Activated CD8-positive, alpha-beta T cell treated with anti-CD3 and anti-CD28 coated beads for 36 hours (primary cell): ENCODE measurements around the gene ZBTB25. TPM values are rescaled to one million over a fixed set of nuclear protein-coding genes. Genes with fewer than 3 reads are reported as not detected.

Source experiments
- ATAC-seq: fragments of 200-7000 bp; cut with Tn5 transposase; one replicate; pipeline ENCODE4 v1.10.0; 2021; ENCODE audit warnings: mild to moderate bottlenecking, moderate library complexity
- CTCF ChIA-PET: fragments of 350-600 bp; sonication (Branson Sonifier 250); formaldehyde crosslinking; loops from one replicate; lab custom pipeline; 2021; ENCODE audit warnings: antibody characterized with exemption; lab: Charles Lee
- POLR2A ChIA-PET: fragments of 350-600 bp; sonication (Branson Sonifier 250); formaldehyde crosslinking; loops from one replicate; lab custom pipeline; 2021; ENCODE audit warnings: antibody characterized with exemption; lab: Charles Lee
- DNase-seq: peaks from one replicate; pipeline ENCODE4 v3.0.0-alpha.2; 2020
- H3K27ac Mint-ChIP-seq: one replicate; pipeline ENCODE4 v1.8.0; 2021; ENCODE audit warnings: mild to moderate bottlenecking, mixed read lengths
- H3K27me3 Mint-ChIP-seq: one replicate; pipeline ENCODE4 v1.8.0; 2021; ENCODE audit warnings: mixed read lengths
- H3K36me3 Mint-ChIP-seq: one replicate; pipeline ENCODE4 v1.8.0; 2021; ENCODE audit warnings: low read depth, mixed read lengths
- H3K4me1 Mint-ChIP-seq: one replicate; pipeline ENCODE4 v1.8.0; 2021; ENCODE audit warnings: low read depth, mixed read lengths
- H3K4me3 Mint-ChIP-seq: one replicate; pipeline ENCODE4 v1.8.0; 2021; ENCODE audit warnings: mild to moderate bottlenecking, moderate library complexity, mixed read lengths
- H3K9me3 Mint-ChIP-seq: one replicate; pipeline ENCODE4 v1.8.0; 2021; ENCODE audit warnings: mixed read lengths
- intact Hi-C: fragments of 100-400 bp; cut with micrococcal nuclease; formaldehyde crosslinking; loops from one replicate; pipeline ENCODE4 v1.10.0; 2022
- total RNA-seq, 2 experiments: library from RNA; stranded (reverse); gene quantifications; one replicate each; pipeline ENCODE4 v1.2.3, GENCODE V29; 2021
- TF ChIP-seq, protein P1 (sequence below): fragments of 200-600 bp; IDR thresholded peaks from one replicate; pipeline ENCODE4 v1.8.0; 2022; ENCODE audit warnings: antibody characterized with exemption, mild to moderate bottlenecking

ZBTB25 gene
- total RNA-seq, 2 experiments from 2014 or later, result 58.6 to 58.8 TPM

DNA sequence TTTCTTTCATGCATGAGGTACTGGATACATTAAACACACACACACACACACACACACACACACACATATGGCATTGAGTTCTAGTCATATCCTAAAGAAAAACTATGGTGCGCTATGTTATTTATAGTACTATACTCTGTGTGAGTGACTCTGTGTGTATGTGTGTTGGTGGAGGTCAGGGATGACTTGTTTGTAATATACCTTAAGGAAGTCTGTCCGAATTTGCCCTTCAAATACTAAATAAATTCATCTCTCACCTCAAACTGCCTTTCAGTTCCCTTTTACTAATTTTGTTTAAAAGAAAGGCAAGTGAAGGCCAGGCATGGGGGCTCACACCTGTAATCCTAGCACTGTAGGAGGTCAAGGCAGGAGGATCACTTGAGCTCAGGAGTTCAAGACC lies 40.4 kb downstream of the ZBTB25 start:
- H3K4me1 Mint-ChIP-seq, result peaks cover 34% of the 10 kb centered on the region
- no peak overlapping the region for H3K27ac Mint-ChIP-seq
- TF ChIP-seq, protein P1, sequence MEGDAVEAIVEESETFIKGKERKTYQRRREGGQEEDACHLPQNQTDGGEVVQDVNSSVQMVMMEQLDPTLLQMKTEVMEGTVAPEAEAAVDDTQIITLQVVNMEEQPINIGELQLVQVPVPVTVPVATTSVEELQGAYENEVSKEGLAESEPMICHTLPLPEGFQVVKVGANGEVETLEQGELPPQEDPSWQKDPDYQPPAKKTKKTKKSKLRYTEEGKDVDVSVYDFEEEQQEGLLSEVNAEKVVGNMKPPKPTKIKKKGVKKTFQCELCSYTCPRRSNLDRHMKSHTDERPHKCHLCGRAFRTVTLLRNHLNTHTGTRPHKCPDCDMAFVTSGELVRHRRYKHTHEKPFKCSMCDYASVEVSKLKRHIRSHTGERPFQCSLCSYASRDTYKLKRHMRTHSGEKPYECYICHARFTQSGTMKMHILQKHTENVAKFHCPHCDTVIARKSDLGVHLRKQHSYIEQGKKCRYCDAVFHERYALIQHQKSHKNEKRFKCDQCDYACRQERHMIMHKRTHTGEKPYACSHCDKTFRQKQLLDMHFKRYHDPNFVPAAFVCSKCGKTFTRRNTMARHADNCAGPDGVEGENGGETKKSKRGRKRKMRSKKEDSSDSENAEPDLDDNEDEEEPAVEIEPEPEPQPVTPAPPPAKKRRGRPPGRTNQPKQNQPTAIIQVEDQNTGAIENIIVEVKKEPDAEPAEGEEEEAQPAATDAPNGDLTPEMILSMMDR, result no peak
- ATAC-seq (no peak), DNase-seq (no peak)
- H3K27me3 Mint-ChIP-seq, result no peaks in the 10 kb centered on the region
- intact Hi-C loops, result no loop called here
- H3K36me3 Mint-ChIP-seq, result peaks cover 38% of the 10 kb centered on the region
- POLR2A ChIA-PET, result interaction anchor here (1.1 to 1.9 kb wide), 4 partner anchors 12 to 59 kb away, joined by 3 to 9 read pairs (median 4); no protein-coding TSS in a partner anchor
- no peaks in the 10 kb centered on the region for H3K9me3 Mint-ChIP-seq
- no peak overlapping the region for H3K4me3 Mint-ChIP-seq
- CTCF ChIA-PET, result interaction anchor here (1.2 to 5.7 kb wide), 5 partner anchors 15 to 70 kb away, joined by 3 to 26 read pairs (median 7); no protein-coding TSS in a partner anchor

GRCh38 chr14:64461221-64461620 lies 42.4 kb downstream of the ZBTB25 start:
- ChIA-PET CTCF (interaction anchor here (2.6 kb wide), 2 partner anchors 31 kb away, joined by 10 to 11 read pairs; no protein-coding TSS in a partner anchor), POLR2A (no interaction called here)
- Mint-ChIP-seq H3K36me3 (peaks cover 41% of the 10 kb centered on the region), H3K4me3 (no peak overlapping the region), H3K27ac (no peak overlapping the region), H3K4me1 (peaks cover 24% of the 10 kb centered on the region), H3K9me3 (no peaks in the 10 kb centered on the region), H3K27me3 (no peaks in the 10 kb centered on the region)
- DNase-seq (no peak), ATAC-seq (no peak)
- TF ChIP-seq, protein P1, result no peak
- intact Hi-C loops, result no loop called here

GRCh38 chr14:64459405-64460136 lies 44.1 kb downstream of the ZBTB25 start:
- Mint-ChIP-seq H3K27me3 (no peaks in the 10 kb centered on the region), H3K27ac (peak overlapping the region; percentile 49), H3K4me1 (peaks cover 14% of the 10 kb centered on the region), H3K36me3 (peaks cover 52% of the 10 kb centered on the region), H3K4me3 (no peak overlapping the region), H3K9me3 (no peaks in the 10 kb centered on the region)
- ChIA-PET CTCF (interaction anchor here (0.7 to 2.6 kb wide), 2 partner anchors 29 to 49 kb away, joined by 3 to 10 read pairs; no protein-coding TSS in a partner anchor), POLR2A (interaction anchor here (1.2 kb wide), 2 partner anchors 8 to 77 kb away, joined by 3 read pairs; no protein-coding TSS in a partner anchor)
- TF ChIP-seq, protein P1, result no peak
- ATAC-seq, result no peak
- no peak for DNase-seq
- intact Hi-C loops, result no loop called here

- Mint-ChIP-seq H3K27ac (peak overlapping the region; percentile 2), H3K36me3 (peaks cover 60% of the 10 kb centered on the region), H3K4me1 (peaks cover 23% of the 10 kb centered on the region), H3K27me3 (no peaks in the 10 kb centered on the region), H3K4me3 (no peak overlapping the region), H3K9me3 (no peaks in the 10 kb centered on the region)
- POLR2A ChIA-PET, result no interaction called here
- CTCF ChIA-PET, result no interaction called here
- DNase-seq (no peak), ATAC-seq (no peak)
- intact Hi-C loops, result no loop called here
- TF ChIP-seq, protein P1, result no peak
Measured at GRCh38 chr14:64454671-64455070, 49.0 kb downstream of the ZBTB25 start.

GRCh38 chr14:64450255-64450654 lies 53.4 kb downstream of the ZBTB25 start:
- peaks cover 54% of the 10 kb centered on the region for H3K36me3 Mint-ChIP-seq
- TF ChIP-seq, protein P1, result no peak
- peak overlapping the region; percentile 89 for H3K27ac Mint-ChIP-seq
- intact Hi-C loops, result no loop called here
- H3K4me1 Mint-ChIP-seq, result peaks cover 38% of the 10 kb centered on the region
- no peaks in the 10 kb centered on the region for H3K9me3 Mint-ChIP-seq
- peak overlapping the region; percentile 5 for H3K4me3 Mint-ChIP-seq
- DNase-seq, result peak; percentile 58
- POLR2A ChIA-PET, result interaction anchor here (1.1 kb wide), 1 partner anchor 20 kb away, joined by 3 read pairs; no protein-coding TSS in a partner anchor
- ATAC-seq, result peak; percentile 70
- CTCF ChIA-PET, result interaction anchor here (1.1 to 3.0 kb wide), 4 partner anchors 9 to 117 kb away, joined by 3 to 17 read pairs (median 4); no protein-coding TSS in a partner anchor
- no peaks in the 10 kb centered on the region for H3K27me3 Mint-ChIP-seq
